Fibroblast of mammary gland (primary cell): ENCODE measurements around the gene SUFU.

ENCODE experiments used
- DNase-seq: peaks from one replicate; pipeline ENCODE4 v3.0.0-alpha.2; 2010; ENCODE audit warnings: low read depth
- H3K4me3 ChIP-seq: 2 replicates; pipeline ENCODE4 v1.5.1; 2011; ENCODE audit warnings: low read depth, mild to moderate bottlenecking, low read length, moderate library complexity; ENCODE audit not compliant: control insufficient read depth
- TF ChIP-seq, protein P1 (sequence below): conservative IDR thresholded peaks from 2 replicates; pipeline ENCODE4 v1.5.1; 2011; ENCODE audit warnings: low read depth, low read length, inconsistent platforms; ENCODE audit not compliant: control insufficient read depth, insufficient read depth

Gene SUFU

DNA sequence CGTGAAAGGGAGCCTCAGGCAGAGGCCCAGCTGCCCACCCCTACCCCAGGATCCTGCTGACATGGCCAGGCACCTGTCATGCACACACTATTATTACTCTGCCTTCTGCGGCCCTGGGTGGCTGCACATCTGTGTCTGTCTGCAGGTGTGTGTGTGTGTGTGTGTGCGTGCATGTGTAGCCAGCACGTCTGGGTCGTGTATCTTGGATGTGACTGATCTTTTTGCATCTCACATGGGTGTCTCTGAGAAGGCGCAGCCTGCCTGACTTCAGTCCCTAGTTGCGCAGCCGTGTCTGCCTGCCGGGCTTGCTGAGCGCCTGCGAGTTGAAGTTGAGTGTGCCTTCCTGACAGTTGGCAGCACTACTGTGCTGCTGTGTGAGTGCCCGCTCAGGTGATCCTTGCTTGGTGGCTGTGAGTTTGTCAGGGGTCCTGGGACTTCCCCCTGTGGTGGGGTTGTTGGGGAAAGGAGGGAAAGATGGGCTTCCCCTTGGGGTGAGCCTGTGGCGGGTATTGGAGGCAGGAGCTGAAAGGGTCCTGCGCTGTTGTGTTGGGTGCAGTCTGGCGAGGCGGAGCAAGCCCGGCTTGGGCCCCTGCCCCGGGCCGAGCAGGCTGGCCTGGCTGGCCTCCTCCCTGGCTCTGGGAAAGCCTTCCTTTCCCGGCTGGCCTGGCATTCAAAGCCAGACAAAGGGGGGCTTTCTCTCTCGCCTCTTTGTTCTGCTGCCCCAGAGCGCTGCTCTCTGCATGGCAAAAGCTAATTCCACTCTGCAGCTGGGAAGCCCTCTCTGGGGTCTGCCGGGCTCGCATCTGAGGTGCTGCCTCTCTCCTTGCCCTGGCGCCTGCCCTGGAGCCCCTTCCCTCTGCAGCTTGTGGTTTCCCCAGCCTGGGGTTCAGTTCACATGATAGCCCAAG lies 145.4 kb downstream of the SUFU start:
- no peak overlapping the region for H3K4me3 ChIP-seq
- no peak for DNase-seq
- TF ChIP-seq, protein P1, sequence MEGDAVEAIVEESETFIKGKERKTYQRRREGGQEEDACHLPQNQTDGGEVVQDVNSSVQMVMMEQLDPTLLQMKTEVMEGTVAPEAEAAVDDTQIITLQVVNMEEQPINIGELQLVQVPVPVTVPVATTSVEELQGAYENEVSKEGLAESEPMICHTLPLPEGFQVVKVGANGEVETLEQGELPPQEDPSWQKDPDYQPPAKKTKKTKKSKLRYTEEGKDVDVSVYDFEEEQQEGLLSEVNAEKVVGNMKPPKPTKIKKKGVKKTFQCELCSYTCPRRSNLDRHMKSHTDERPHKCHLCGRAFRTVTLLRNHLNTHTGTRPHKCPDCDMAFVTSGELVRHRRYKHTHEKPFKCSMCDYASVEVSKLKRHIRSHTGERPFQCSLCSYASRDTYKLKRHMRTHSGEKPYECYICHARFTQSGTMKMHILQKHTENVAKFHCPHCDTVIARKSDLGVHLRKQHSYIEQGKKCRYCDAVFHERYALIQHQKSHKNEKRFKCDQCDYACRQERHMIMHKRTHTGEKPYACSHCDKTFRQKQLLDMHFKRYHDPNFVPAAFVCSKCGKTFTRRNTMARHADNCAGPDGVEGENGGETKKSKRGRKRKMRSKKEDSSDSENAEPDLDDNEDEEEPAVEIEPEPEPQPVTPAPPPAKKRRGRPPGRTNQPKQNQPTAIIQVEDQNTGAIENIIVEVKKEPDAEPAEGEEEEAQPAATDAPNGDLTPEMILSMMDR = no peak

DNA sequence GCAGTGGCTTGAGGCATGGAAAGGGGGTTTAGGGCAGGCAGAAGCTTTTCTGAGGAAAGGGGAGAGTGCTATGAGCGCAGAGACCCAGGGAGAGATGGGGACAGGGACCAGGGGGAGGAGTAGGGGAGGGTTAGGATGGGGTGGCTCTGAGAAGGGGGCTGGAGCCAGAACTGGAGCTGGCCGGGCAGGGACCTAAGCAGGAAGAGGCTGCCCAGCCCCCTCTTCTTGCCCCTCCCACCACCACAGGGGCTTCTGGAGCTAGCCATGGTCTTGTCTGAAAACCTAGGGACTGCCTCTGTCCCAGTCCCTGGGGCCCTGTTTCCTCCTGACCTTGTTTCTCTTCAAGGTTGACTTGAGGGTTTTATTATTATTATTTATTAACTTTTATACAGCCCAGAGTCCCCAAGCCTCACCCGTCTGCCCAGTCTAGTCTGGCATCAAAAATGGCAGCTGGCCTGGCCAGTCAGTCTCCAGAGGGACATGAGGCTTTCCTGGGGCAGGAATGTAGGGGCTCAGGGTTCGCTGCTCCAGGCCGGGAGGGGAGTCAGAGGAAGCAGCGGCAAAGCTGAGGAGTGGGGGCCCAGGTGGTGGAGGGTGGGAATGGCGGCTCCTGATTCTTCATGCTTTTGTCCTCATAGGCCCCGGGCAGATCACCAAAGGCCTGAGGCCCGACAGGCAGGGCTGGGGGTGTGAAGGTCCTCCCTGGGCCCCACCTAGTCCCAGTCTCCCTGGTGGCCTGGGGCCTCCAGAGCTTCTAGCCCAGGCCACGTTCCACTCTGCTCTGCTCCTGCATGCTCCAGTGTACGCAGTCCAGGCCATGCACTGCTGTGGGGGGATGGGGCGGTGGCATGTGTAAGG lies 146.3 kb downstream of the SUFU start:
- no peak overlapping the region for H3K4me3 ChIP-seq

DNA sequence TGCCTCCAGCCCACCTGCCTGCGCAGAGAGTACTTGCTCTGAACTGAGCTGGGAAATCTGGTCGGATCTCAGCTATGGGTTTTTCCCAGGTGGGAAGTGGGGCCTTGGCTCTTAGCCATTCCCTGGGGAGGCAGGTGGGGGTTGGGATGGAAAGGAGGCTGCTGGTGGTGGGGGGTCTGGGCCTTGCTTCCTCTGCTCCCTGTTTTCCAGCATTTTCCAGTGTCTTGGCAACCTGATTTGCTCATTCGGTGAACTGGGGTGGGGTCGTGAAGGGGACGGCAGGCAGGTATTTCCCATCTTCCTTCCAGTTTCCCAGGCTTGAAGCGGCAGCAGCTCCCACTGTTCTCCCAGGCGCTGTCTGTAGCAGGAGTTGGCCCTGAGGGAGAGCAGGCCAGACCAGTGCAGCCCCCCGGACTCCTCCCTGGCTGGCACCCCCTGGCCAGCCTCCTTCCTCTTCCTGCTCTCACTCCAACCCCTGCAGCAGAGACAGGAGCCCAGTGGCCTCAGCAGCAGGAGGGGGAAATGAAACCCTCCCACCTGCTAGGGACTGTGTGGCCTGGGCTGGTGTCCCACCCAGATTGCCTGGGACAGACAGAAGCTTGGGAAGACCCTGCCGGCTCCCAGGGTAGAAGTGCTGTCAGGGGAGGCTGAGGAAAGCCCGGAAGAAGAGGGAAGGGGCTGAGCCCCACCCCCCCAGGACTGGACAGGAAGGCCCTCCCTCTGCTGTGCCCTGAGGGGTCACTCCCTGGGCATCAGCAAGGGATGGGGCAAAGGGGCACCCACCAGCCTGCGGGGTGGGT lies 147.1 kb downstream of the SUFU start:
- H3K4me3 ChIP-seq = no peak overlapping the region
- DNase-seq = no peak

More for the DNA sequence above, 146.3 kb downstream of the SUFU start:
- no peak for DNase-seq
- TF ChIP-seq, protein P1 = no peak

DNA sequence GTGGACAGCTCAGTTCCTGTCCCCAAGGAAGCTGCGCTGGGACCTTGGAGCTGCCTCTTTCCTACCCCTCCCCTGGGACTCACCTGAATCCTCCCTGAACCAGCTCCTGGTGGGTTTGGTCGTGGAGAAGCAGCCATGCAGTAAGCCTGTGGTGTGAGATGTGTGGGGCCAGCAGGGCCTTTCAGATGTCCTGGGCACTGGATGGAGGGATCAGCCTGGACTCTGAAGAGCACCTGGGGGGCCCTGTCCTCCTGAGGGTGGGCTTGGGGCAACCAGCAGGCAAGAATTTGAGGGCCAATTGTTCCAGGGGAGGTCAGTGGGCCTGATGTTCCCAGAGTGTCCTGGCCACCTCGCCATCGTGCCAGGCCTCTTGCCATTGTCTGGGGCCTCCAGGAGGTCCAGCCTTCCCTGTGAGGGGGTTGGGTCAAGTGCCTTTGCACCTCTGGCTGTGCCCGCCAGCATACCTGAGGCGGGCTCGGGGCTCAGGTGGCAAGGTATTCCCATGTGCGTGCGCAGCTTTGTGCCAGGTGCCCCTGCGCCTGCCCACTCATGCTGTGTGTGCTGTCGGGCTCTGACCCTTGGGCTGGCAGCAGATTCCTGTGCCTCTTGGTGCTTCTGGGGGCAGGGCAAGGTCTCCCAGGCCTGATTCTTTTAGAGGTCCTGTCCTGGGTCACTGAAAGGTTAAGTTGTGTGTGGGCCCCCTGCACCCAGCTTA lies 147.8 kb downstream of the SUFU start:
- no peak for DNase-seq
- no peak overlapping the region for H3K4me3 ChIP-seq
- TF ChIP-seq, protein P1 = no peak

More for the DNA sequence above, 147.1 kb downstream of the SUFU start:
- TF ChIP-seq, protein P1 = no peak

DNA sequence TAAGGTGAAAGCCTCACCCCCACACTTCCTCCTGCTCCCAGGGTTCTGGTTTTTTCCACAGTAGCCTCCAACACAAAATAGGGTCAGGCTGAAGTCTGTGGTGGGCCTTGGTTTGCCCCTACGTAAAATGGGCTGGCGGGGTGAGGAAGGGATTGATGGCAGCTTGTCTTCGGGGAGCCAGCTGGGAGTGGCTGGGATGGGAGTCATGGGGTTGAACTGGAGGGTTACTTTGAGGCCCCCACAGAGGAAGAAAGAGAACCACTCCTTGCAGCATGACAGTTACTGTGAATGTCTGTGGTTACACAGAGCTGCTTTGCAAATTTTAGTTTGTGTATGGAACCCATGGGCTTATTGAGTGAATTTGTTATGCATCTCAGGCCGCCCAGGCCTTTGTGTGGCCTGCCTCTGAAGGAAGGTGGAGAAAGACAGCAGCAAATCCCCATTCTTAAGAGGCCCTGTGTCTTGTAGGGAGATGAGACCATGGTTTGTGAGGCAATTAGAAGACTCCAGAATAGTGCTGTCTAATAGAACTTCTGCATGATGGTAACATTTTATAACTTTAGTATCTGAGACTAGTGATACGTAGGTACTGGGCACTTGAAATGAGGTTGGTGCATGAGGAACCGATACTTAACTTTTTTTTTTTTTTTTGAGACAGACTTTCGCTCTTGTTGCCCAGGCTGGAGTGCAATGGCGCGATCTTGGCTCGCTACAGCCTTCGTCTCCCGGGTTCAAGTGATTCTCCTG lies 148.6 kb downstream of the SUFU start:
- H3K4me3 ChIP-seq = no peak overlapping the region

More for the DNA sequence above, 148.6 kb downstream of the SUFU start:
- DNase-seq = no peak
- TF ChIP-seq, protein P1 = no peak
